Hepatocyte (in vitro differentiated cells): ENCODE measurements around the gene SRGAP2B.
"Not testable (repeated sequence)": the region's sequence is repeated elsewhere in the genome, so short reads cannot be mapped to it uniquely, and the experiment has no call there.

Source experiments
- EZH2 ChIP-seq: fragments of 200-600 bp; sonication (generic); IDR thresholded peaks from 2 replicates; pipeline ENCODE4 v1.6.1; 2016; ENCODE audit warnings: antibody characterized with exemption, mild to moderate bottlenecking, borderline replicate concordance
- EZH2phosphoT487 ChIP-seq: fragments of 200-600 bp; sonication (generic); IDR thresholded peaks from one replicate; pipeline ENCODE4 v1.6.1; 2018; ENCODE audit warnings: antibody characterized with exemption, mild to moderate bottlenecking, low read depth, moderate library complexity; ENCODE audit not compliant: unreplicated experiment, severe bottlenecking
- TF ChIP-seq, protein P1 (sequence below): fragments of 200-600 bp; sonication (generic); IDR thresholded peaks from 2 replicates; pipeline ENCODE4 v1.5.1; 2016; ENCODE audit warnings: antibody characterized with exemption, mild to moderate bottlenecking; ENCODE audit not compliant: poor library complexity

DNA sequence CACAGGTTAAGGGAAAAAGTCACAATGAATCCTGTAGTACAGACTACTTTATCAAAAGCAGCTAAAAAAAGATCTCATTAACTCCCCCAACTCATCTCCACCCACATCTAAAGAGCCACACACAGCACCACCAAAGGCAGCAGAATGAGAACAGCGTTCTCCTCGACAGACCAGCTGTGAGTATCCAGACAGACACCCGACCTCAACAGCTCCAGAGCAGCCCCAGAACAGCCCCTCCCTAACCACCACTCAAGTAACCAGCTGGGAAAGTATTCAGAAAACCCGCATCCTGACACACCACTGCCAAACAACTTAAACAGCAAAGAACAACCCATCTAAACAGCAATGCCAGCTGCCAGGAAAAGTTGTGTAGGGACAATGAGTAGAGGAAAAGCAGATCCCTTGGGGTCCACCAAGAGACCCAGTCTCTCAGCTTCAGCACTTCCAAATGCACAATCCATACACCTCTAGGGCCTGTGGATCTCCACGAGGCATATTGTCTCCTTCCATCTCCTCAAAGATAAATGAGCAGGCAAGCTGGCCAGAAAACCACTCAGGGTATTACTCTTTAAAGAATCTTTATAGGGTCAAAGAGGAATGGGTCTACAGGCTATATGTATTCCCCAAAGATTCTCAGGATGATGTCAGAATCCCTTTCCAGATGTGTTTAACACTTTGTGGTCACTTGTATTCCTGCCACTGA, 49.4 kb downstream of the SRGAP2B start:
- TF ChIP-seq, protein P1, sequence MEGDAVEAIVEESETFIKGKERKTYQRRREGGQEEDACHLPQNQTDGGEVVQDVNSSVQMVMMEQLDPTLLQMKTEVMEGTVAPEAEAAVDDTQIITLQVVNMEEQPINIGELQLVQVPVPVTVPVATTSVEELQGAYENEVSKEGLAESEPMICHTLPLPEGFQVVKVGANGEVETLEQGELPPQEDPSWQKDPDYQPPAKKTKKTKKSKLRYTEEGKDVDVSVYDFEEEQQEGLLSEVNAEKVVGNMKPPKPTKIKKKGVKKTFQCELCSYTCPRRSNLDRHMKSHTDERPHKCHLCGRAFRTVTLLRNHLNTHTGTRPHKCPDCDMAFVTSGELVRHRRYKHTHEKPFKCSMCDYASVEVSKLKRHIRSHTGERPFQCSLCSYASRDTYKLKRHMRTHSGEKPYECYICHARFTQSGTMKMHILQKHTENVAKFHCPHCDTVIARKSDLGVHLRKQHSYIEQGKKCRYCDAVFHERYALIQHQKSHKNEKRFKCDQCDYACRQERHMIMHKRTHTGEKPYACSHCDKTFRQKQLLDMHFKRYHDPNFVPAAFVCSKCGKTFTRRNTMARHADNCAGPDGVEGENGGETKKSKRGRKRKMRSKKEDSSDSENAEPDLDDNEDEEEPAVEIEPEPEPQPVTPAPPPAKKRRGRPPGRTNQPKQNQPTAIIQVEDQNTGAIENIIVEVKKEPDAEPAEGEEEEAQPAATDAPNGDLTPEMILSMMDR = not testable (repeated sequence)
- not testable (repeated sequence) for TF ChIP-seq EZH2phosphoT487, EZH2
